OCI-LY1 (cell line): Measurements from ENCODE around the gene USF1.

Experiments used
- EZH2 ChIP-seq: fragments of 200-600 bp; sonication (generic), shearing (Covaris generic); IDR thresholded peaks from 2 replicates; pipeline ENCODE4 v1.8.0; 2017; ENCODE audit warnings: borderline replicate concordance, mixed run types, mild to moderate bottlenecking, antibody characterized with exemption, low read length, moderate library complexity, mixed read lengths
- TF ChIP-seq, protein P1 (sequence below): fragments of 200-600 bp; sonication (generic), shearing (Covaris generic); IDR thresholded peaks from 2 replicates; pipeline ENCODE4 v1.5.1; 2017; ENCODE audit warnings: mild to moderate bottlenecking, antibody characterized with exemption, low read length, moderate library complexity, mixed read lengths

DNA sequence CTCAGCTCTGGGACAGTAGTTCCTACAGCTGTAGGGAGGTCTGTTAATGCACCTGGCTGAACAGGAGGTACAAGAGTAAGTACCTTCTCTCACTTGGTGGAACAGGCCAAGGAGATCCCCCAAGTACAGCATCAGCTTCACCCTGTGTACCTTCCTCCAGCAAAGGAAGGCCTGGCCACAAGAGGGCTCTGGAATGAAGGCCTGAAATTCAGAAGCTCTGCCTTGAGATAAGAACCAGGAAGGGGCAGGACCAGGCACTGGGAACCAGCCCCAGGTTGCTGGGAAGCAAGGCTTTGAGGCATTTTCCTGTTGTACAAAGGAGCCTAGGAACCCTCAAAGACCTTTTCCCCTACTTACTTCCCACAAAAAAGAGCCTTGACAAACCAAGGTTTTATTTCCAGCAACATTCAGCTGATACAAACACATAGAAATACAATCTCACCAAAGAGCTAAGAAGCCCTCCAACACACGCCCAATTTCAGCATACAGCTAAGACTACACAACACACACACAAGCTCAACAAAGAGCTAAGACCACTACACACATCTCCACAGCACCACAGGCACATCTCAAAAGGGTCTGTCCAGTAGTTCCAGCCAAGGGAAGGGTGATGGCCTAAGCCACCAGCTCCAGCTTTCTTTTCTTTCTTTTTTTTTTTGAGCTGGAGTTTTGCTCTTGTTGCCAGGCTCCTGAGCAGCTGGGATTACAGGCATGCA lies 48.3 kb downstream of the USF1 start:
- TF ChIP-seq, protein P1, sequence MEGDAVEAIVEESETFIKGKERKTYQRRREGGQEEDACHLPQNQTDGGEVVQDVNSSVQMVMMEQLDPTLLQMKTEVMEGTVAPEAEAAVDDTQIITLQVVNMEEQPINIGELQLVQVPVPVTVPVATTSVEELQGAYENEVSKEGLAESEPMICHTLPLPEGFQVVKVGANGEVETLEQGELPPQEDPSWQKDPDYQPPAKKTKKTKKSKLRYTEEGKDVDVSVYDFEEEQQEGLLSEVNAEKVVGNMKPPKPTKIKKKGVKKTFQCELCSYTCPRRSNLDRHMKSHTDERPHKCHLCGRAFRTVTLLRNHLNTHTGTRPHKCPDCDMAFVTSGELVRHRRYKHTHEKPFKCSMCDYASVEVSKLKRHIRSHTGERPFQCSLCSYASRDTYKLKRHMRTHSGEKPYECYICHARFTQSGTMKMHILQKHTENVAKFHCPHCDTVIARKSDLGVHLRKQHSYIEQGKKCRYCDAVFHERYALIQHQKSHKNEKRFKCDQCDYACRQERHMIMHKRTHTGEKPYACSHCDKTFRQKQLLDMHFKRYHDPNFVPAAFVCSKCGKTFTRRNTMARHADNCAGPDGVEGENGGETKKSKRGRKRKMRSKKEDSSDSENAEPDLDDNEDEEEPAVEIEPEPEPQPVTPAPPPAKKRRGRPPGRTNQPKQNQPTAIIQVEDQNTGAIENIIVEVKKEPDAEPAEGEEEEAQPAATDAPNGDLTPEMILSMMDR = peak; percentile 66
- TF ChIP-seq EZH2 = no peak
